ENCODE data around the gene SORCS2. TPM values are rescaled to one million over a fixed set of nuclear protein-coding genes. Genes with fewer than 3 reads are reported as not detected.

The SORCS2 gene
- total RNA-seq, 1 experiment from 2014 or later: 4.1 TPM

DNA sequence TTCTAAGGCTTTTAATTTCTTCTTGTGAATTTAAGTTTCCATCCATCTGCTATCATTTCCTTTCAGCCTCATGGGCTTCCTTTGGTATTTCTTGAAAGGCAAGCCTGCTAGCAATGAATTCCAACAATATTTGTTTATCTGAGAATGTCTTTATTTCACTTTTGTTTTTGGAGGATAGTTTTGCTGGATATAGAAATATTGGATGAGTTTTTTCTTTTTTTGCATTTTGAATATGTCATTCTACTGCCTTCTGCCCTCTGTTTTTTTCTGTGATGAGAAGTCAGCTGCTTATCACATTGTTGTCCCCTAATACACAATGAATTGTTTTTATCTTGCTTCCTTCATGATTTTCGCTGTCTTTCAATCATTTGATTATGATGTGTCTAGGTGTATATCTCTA, 13.2 kb upstream of the SORCS2 start:
- DNase-seq: no peak
- Histone ChIP-seq H3K27ac (ENCODE audit: low read length) (no peak overlapping the region), H3K4me1 (ENCODE audit: insufficient read depth, low read length) (no peaks in the 10 kb centered on the region), H3K27me3 (ENCODE audit: low read length) (no peaks in the 10 kb centered on the region), H3K9me3 (ENCODE audit: low read length) (0 out of 2 replicates have a peak, but pooled peaks cover 3% of the 10 kb centered on the region), H2AFZ (ENCODE audit: low read length) (no peak overlapping the region), H3K4me3 (ENCODE audit: low read length) (no peak overlapping the region), H3K9me2 (replicated peaks; ENCODE audit: low read length) (no peaks in the 10 kb centered on the region), H3K36me3 (ENCODE audit: low read depth, low read length) (no peaks in the 10 kb centered on the region), H3K4me2 (ENCODE audit: low read length) (no peak overlapping the region), H3K79me2 (ENCODE audit: low read length) (no peaks in the 10 kb centered on the region), H3F3A (ENCODE audit: low read length, unreplicated experiment) (no peaks in the 10 kb centered on the region), H4K20me1 (ENCODE audit: low read length) (no peaks in the 10 kb centered on the region), H3K9ac (ENCODE audit: low read length) (no peak overlapping the region)
- BruUV-seq (replicated peaks): no TSS peak
- ChIA-PET CTCF (no interaction called here), POLR2A (ENCODE audit: unreplicated experiment) (no interaction called here)
- ATAC-seq: no peak
- no peak for TF ChIP-seq EZH2 (IDR thresholded peaks at IDR 0.05; ENCODE audit: low read length, unreplicated experiment)
- TF ChIP-seq, protein P1, sequence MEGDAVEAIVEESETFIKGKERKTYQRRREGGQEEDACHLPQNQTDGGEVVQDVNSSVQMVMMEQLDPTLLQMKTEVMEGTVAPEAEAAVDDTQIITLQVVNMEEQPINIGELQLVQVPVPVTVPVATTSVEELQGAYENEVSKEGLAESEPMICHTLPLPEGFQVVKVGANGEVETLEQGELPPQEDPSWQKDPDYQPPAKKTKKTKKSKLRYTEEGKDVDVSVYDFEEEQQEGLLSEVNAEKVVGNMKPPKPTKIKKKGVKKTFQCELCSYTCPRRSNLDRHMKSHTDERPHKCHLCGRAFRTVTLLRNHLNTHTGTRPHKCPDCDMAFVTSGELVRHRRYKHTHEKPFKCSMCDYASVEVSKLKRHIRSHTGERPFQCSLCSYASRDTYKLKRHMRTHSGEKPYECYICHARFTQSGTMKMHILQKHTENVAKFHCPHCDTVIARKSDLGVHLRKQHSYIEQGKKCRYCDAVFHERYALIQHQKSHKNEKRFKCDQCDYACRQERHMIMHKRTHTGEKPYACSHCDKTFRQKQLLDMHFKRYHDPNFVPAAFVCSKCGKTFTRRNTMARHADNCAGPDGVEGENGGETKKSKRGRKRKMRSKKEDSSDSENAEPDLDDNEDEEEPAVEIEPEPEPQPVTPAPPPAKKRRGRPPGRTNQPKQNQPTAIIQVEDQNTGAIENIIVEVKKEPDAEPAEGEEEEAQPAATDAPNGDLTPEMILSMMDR (conservative IDR thresholded peaks at IDR 0.05; ENCODE audit: low read depth, low read length): no peak
- TF ChIP-seq EZH2phosphoT487 (IDR thresholded peaks at IDR 0.05; ENCODE audit: borderline replicate concordance, low read length): no peak
- intact Hi-C loops (cut with micrococcal nuclease): no loop called here

- Histone ChIP-seq H3K4me2 (ENCODE audit: low read length) (no peak overlapping the region), H3K9ac (ENCODE audit: low read length) (no peak overlapping the region), H2AFZ (ENCODE audit: low read length) (no peak overlapping the region), H3K9me2 (replicated peaks; ENCODE audit: low read length) (no peaks in the 10 kb centered on the region), H3F3A (ENCODE audit: low read length, unreplicated experiment) (no peaks in the 10 kb centered on the region), H4K20me1 (ENCODE audit: low read length) (no peaks in the 10 kb centered on the region), H3K27me3 (ENCODE audit: low read length) (no peaks in the 10 kb centered on the region), H3K27ac (ENCODE audit: low read length) (no peak overlapping the region), H3K9me3 (ENCODE audit: low read length) (0 out of 2 replicates have a peak, but pooled peaks cover 3% of the 10 kb centered on the region), H3K4me3 (ENCODE audit: low read length) (no peak overlapping the region), H3K36me3 (ENCODE audit: low read depth, low read length) (no peaks in the 10 kb centered on the region), H3K79me2 (ENCODE audit: low read length) (no peaks in the 10 kb centered on the region), H3K4me1 (ENCODE audit: insufficient read depth, low read length) (no peaks in the 10 kb centered on the region)
- no peak for TF ChIP-seq EZH2 (IDR thresholded peaks at IDR 0.05; ENCODE audit: low read length, unreplicated experiment)
- TF ChIP-seq, protein P1 (conservative IDR thresholded peaks at IDR 0.05; ENCODE audit: low read depth, low read length): no peak
- no peak for TF ChIP-seq EZH2phosphoT487 (IDR thresholded peaks at IDR 0.05; ENCODE audit: borderline replicate concordance, low read length)
- CTCF ChIA-PET: no interaction called here
- ATAC-seq (no peak), DNase-seq (no peak)
- intact Hi-C loops (cut with micrococcal nuclease): no loop called here
- no TSS peak for BruUV-seq (replicated peaks)
- POLR2A ChIA-PET (ENCODE audit: unreplicated experiment): no interaction called here
These were observed 11.4 kb upstream of the SORCS2 start for GRCh38 chr4:7180938-7181337.

DNA sequence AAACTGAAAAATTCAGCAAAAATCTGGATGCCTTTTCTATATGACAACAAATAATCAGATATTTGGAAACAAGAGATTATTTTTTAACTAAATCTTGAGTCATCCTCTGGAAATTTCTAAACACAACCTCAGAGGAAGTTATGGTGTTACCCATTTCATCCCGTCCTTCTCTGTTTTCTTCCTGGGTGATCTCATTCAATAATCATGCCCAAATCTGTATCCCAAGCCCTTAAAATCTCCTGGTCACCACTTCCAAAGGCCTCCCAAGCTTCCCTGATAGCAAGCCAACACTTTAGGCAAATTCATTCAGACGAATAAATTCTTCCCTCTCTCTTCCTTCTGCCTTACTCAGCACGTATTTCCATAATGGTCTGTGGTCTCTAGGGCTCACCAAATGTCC, 9.7 kb upstream of the SORCS2 start:
- Histone ChIP-seq H3K9me3 (ENCODE audit: low read length) (0 out of 2 replicates have a peak, but pooled peaks cover 3% of the 10 kb centered on the region), H3K9me2 (replicated peaks; ENCODE audit: low read length) (no peaks in the 10 kb centered on the region), H3K4me3 (ENCODE audit: low read length) (no peak overlapping the region), H3K27ac (ENCODE audit: low read length) (no peak overlapping the region), H3K4me1 (ENCODE audit: insufficient read depth, low read length) (no peaks in the 10 kb centered on the region), H3F3A (ENCODE audit: low read length, unreplicated experiment) (no peaks in the 10 kb centered on the region), H3K27me3 (ENCODE audit: low read length) (no peaks in the 10 kb centered on the region), H2AFZ (ENCODE audit: low read length) (no peak overlapping the region), H3K4me2 (ENCODE audit: low read length) (no peak overlapping the region), H3K79me2 (ENCODE audit: low read length) (no peaks in the 10 kb centered on the region), H4K20me1 (ENCODE audit: low read length) (no peaks in the 10 kb centered on the region), H3K9ac (ENCODE audit: low read length) (no peak overlapping the region), H3K36me3 (ENCODE audit: low read depth, low read length) (no peaks in the 10 kb centered on the region)
- no peak for DNase-seq
- ChIA-PET CTCF (no interaction called here), POLR2A (ENCODE audit: unreplicated experiment) (no interaction called here)
- no peak for ATAC-seq
- TF ChIP-seq, protein P1 (conservative IDR thresholded peaks at IDR 0.05; ENCODE audit: low read depth, low read length): no peak
- TF ChIP-seq EZH2 (IDR thresholded peaks at IDR 0.05; ENCODE audit: low read length, unreplicated experiment) (no peak), EZH2phosphoT487 (IDR thresholded peaks at IDR 0.05; ENCODE audit: borderline replicate concordance, low read length) (no peak)
- no TSS peak for BruUV-seq (replicated peaks)
- intact Hi-C loops (cut with micrococcal nuclease): no loop called here

Data from PC-3 (cell line).